GM23248 (cell line): Measurements from ENCODE around the gene NRG3. TPM values are rescaled to one million over a fixed set of nuclear protein-coding genes. Genes with fewer than 3 reads are reported as not detected.

Source experiments
- DNase-seq: peaks from one replicate; pipeline ENCODE4 v3.0.0-alpha.2; 2015
- H2AFZ ChIP-seq: fragments of 200-600 bp; sonication (generic); 2 replicates; pipeline ENCODE4 v1.6.1; 2016; ENCODE audit warnings: antibody characterized with exemption
- H3F3A ChIP-seq: fragments of 200-600 bp; sonication (generic); 2 replicates; pipeline ENCODE4 v1.6.1; 2016; ENCODE audit warnings: mild to moderate bottlenecking, antibody characterized with exemption, mixed run types; ENCODE audit not compliant: insufficient read depth
- H3K27ac ChIP-seq: fragments of 200-600 bp; sonication (generic); 2 replicates; pipeline ENCODE4 v1.5.1; 2016; ENCODE audit warnings: mild to moderate bottlenecking
- H3K27me3 ChIP-seq: fragments of 200-600 bp; sonication (generic); replicated peaks from 2 replicates; pipeline ENCODE4 v1.6.1; 2016; ENCODE audit warnings: mild to moderate bottlenecking; ENCODE audit not compliant: insufficient read depth
- H3K36me3 ChIP-seq: fragments of 200-600 bp; sonication (generic); 2 replicates; pipeline ENCODE4 v1.6.1; 2016; ENCODE audit warnings: low read depth, mild to moderate bottlenecking
- H3K4me1 ChIP-seq: fragments of 200-600 bp; sonication (generic); 2 replicates; pipeline ENCODE4 v1.6.1; 2016; ENCODE audit warnings: mild to moderate bottlenecking; ENCODE audit not compliant: insufficient read depth
- H3K4me2 ChIP-seq: fragments of 200-600 bp; sonication (generic); one replicate; pipeline ENCODE4 v1.6.1; 2016; ENCODE audit warnings: mild to moderate bottlenecking; ENCODE audit not compliant: unreplicated experiment
- H3K4me3 ChIP-seq: fragments of 200-600 bp; sonication (generic); 2 replicates; pipeline ENCODE4 v1.5.1; 2016; ENCODE audit warnings: mild to moderate bottlenecking
- H3K79me2 ChIP-seq: fragments of 200-600 bp; sonication (generic); 2 replicates; pipeline ENCODE4 v1.6.1; 2016; ENCODE audit warnings: mild to moderate bottlenecking; ENCODE audit not compliant: insufficient read depth
- H3K9ac ChIP-seq: fragments of 200-600 bp; sonication (generic); 2 replicates; pipeline ENCODE4 v1.6.1; 2016; ENCODE audit warnings: mild to moderate bottlenecking
- H3K9me2 ChIP-seq: fragments of 200-600 bp; sonication (generic); 2 replicates; pipeline ENCODE4 v1.6.1; 2016; ENCODE audit warnings: mixed run types, mild to moderate bottlenecking, moderate library complexity; ENCODE audit not compliant: insufficient read depth
- H3K9me3 ChIP-seq: fragments of 200-600 bp; sonication (generic); one replicate; pipeline ENCODE4 v1.6.1; 2017; ENCODE audit warnings: low read depth
- H4K20me1 ChIP-seq: fragments of 200-600 bp; sonication (generic); 2 replicates; pipeline ENCODE4 v1.6.0; 2016; ENCODE audit not compliant: insufficient read depth
- EZH2 ChIP-seq: fragments of 200-600 bp; sonication (generic); IDR thresholded peaks from 2 replicates; pipeline ENCODE4 v1.6.1; 2018; ENCODE audit warnings: antibody characterized with exemption, mild to moderate bottlenecking; ENCODE audit not compliant: insufficient read depth, poor library complexity, severe bottlenecking
- EZH2phosphoT487 ChIP-seq: fragments of 200-600 bp; sonication (generic); IDR thresholded peaks from 2 replicates; pipeline ENCODE4 v1.6.1; 2018; ENCODE audit warnings: antibody characterized with exemption, moderate library complexity, mild to moderate bottlenecking, low read depth; ENCODE audit not compliant: insufficient read depth
- WGBS, 2 experiments: methylation state at CpG; one replicate each; pipeline ENCODE4 v1.1.6; 2015 to 2017; ENCODE audit warnings: low lambda C conversion rate in 2 of 2, low coverage in 1 of 2; ENCODE audit errors: missing lambda C conversion rate in 2 of 2; 5-methylcytosine and 5-hydroxymethylcytosine counted together
- in situ Hi-C: fragments of 300-500 bp; cut with MboI; formaldehyde crosslinking; loops from 2 replicates; pipeline ENCODE4 v1.15.0; 2020
- polyA plus RNA-seq: library from polyadenylated mRNA; unstranded; fragments of >200 nt; fragmentation: Nextera tagmentation; extraction: Ambion mirVana; gene quantifications from 2 replicates; pipeline ENCODE4 v1.2.1, GENCODE V29; 2016
- total RNA-seq: library from RNA; depleted of rRNA; stranded (reverse); fragments of >200 nt; shearing (Covaris generic); gene quantifications from 2 replicates; pipeline ENCODE4 v1.2.3, GENCODE V29; 2014

The NRG3 gene
- total and polyA plus RNA-seq, 2 experiments from 2014 or later: not detected

DNA sequence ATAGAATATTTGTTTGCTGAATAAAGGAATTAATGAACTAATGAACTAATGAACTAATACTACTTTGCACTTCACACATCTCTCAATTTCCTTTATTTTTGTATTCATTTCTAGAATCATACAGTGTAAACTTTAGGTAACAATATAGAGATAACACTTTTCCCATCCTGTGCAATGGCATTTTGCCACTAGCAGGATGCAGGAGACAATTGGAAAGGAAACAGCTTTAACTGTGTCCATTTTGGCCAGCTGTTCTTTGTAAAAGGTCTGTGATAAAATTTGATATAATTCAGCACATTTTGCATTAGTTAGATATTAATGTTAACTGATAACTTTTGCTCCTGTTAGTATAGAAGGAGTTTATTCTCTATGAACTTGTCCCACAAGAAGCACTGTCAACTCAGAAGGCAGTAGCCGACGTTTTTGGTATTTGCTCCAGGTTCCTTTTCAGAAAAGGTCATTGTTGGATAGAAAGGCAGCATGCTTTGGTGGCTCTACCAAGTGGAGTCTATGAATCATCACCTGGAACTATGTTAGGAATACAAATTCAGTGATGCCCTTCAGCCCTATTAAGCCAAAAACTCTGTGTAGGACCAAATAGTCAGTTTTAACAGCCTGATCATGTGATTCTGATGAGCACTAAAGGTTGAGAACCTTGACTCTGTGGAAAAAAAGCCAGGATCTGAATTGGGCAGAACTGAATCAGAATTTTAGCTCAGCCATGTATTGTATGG is 86.6 kb downstream of the NRG3 start:
- no peak for TF ChIP-seq EZH2phosphoT487
- no peak for TF ChIP-seq EZH2
- in situ Hi-C loops: no loop called here
- no peaks in the 10 kb centered on the region for H3K4me1 ChIP-seq
- no peak overlapping the region for H3K27ac ChIP-seq
- H3K79me2 ChIP-seq: no peaks in the 10 kb centered on the region
- no peak overlapping the region for H3K4me3 ChIP-seq
- H2AFZ ChIP-seq: no peak overlapping the region
- no peak overlapping the region for H3K4me2 ChIP-seq
- 32 to 36% methylated on average over 2 of the region's 2 CpGs for WGBS, 2 experiments
- no peak overlapping the region for H3K9ac ChIP-seq
- H3F3A ChIP-seq: no peaks in the 10 kb centered on the region
- H4K20me1 ChIP-seq: no peaks in the 10 kb centered on the region
- H3K36me3 ChIP-seq: no peaks in the 10 kb centered on the region
- H3K27me3 ChIP-seq: no peaks in the 10 kb centered on the region
- DNase-seq: no peak
- no peaks in the 10 kb centered on the region for H3K9me3 ChIP-seq
- no peaks in the 10 kb centered on the region for H3K9me2 ChIP-seq

- 58 to 59% methylated on average over 9 of the region's 9 CpGs for WGBS, 2 experiments
- Histone ChIP-seq H3K4me2 (no peak overlapping the region), H3K4me1 (no peaks in the 10 kb centered on the region)
Observed at GRCh38 chr10:81963606-81964005, 88.6 kb downstream of the NRG3 start.

GRCh38 chr10:81967716-81968115 is 92.7 kb downstream of the NRG3 start:
- H4K20me1 ChIP-seq: no peaks in the 10 kb centered on the region
- H3K79me2 ChIP-seq: no peaks in the 10 kb centered on the region
- TF ChIP-seq EZH2phosphoT487: no peak
- TF ChIP-seq EZH2: no peak
- H3K4me1 ChIP-seq: no peaks in the 10 kb centered on the region
- no peak overlapping the region for H3K27ac ChIP-seq
- in situ Hi-C loops: no loop called here
- no peaks in the 10 kb centered on the region for H3K36me3 ChIP-seq
- no peak overlapping the region for H2AFZ ChIP-seq
- no peaks in the 10 kb centered on the region for H3K27me3 ChIP-seq
- no peaks in the 10 kb centered on the region for H3K9me3 ChIP-seq
- no peak overlapping the region for H3K4me3 ChIP-seq
- no peak overlapping the region for H3K4me2 ChIP-seq
- no peaks in the 10 kb centered on the region for H3F3A ChIP-seq
- no peak overlapping the region for H3K9ac ChIP-seq
- no peaks in the 10 kb centered on the region for H3K9me2 ChIP-seq
- no peak for DNase-seq

More at GRCh38 chr10:81963606-81964005, 88.6 kb downstream of the NRG3 start:
- Histone ChIP-seq H4K20me1 (no peaks in the 10 kb centered on the region), H3K4me3 (no peak overlapping the region), H3K36me3 (no peaks in the 10 kb centered on the region), H3K27me3 (no peaks in the 10 kb centered on the region), H3F3A (no peaks in the 10 kb centered on the region), H3K9me3 (no peaks in the 10 kb centered on the region), H3K79me2 (no peaks in the 10 kb centered on the region), H2AFZ (no peak overlapping the region), H3K9me2 (no peaks in the 10 kb centered on the region), H3K27ac (no peak overlapping the region), H3K9ac (no peak overlapping the region)
- TF ChIP-seq EZH2 (no peak), EZH2phosphoT487 (no peak)
- in situ Hi-C loops: no loop called here
- DNase-seq: no peak

- Histone ChIP-seq H3K4me2 (no peak overlapping the region), H2AFZ (no peak overlapping the region), H3K9ac (no peak overlapping the region), H3K79me2 (no peaks in the 10 kb centered on the region), H3K36me3 (no peaks in the 10 kb centered on the region), H3K27ac (no peak overlapping the region), H3F3A (no peaks in the 10 kb centered on the region), H3K4me1 (no peaks in the 10 kb centered on the region), H4K20me1 (no peaks in the 10 kb centered on the region), H3K9me3 (no peaks in the 10 kb centered on the region), H3K4me3 (no peak overlapping the region), H3K27me3 (no peaks in the 10 kb centered on the region), H3K9me2 (no peaks in the 10 kb centered on the region)
- TF ChIP-seq EZH2: no peak
- no peak for TF ChIP-seq EZH2phosphoT487
- no peak for DNase-seq
- in situ Hi-C loops: no loop called here
- WGBS, 2 experiments: 2 to 5% methylated on average over 2 of the region's 2 CpGs
Observed at GRCh38 chr10:81969136-81969535, 94.1 kb downstream of the NRG3 start.
